ENCODE results near the gene MTHFSD.

MTHFSD gene

DNA sequence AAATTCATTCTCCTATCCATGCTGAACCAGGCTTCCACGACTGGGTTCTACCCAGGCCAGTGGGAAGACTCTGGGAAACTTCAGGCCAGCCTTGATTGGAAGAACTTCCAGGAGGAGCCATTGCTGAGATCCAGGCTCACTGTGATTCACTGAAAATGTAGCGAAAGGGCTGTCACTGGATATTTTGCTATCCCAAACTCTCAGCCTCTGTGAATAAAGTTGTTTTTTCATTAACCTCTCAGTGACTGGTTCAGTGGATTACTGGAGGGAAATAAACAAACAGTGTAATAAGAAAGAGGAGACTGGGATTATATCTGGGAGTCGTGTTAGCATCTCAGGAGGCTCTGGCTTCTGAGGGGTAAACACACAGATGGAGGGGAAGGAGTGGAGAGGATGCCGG, 26.4 kb upstream of the MTHFSD start:
- DNase-seq = no peak

DNA sequence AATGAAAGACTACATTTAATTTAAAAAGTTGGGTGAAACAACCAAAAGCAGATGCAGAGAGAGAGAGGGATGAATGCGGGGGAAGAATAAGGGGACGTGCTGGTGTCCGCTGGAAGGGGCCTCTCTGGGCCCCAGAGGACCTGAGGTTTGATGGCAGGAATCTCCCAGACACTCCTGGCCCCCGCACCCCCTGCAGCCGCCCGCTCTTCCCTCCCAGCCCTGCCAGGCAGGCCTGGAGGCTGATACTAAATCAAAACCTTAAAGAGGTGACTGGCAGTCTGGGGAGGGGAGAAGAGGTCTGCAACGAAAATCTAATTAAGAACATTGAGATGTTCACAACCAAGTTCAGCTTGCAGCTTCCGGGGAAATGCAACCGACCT, 25.7 kb upstream of the MTHFSD start:
- no peak for DNase-seq

DNA sequence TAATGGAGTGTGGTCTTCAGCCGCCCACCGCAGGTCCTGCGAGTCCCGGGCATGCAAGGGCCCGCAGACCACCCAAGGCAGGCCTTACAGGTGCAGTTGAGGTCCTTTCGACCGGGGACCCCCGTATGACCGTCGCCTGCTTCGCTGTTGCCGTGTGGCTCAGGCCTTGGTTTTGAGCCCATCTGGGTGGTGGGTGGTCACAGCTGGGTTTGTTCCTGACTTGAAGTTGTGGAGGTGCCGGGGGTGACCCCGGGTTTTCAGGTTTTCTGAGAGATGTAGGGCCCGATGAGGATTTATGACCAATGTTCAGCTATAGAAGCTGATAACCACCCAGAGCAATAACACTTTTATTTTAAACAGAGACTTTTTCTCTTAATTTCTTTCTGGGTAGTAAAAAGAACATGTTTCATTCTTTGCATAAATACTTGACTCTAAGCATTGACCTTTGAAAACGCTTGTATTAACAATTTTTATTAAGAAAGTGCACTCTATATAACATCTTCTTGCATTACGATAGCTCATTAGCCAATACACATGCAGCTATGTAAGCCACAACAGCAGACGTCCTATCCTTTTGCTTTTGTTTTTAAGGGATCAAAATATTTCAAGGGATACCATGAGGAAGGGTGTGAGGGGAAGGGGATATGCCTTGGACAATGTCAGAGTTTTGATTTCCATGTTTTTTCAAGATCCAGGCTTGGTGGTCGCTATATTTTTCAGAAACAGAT, 25.2 kb upstream of the MTHFSD start:
- no peak for DNase-seq

DNA sequence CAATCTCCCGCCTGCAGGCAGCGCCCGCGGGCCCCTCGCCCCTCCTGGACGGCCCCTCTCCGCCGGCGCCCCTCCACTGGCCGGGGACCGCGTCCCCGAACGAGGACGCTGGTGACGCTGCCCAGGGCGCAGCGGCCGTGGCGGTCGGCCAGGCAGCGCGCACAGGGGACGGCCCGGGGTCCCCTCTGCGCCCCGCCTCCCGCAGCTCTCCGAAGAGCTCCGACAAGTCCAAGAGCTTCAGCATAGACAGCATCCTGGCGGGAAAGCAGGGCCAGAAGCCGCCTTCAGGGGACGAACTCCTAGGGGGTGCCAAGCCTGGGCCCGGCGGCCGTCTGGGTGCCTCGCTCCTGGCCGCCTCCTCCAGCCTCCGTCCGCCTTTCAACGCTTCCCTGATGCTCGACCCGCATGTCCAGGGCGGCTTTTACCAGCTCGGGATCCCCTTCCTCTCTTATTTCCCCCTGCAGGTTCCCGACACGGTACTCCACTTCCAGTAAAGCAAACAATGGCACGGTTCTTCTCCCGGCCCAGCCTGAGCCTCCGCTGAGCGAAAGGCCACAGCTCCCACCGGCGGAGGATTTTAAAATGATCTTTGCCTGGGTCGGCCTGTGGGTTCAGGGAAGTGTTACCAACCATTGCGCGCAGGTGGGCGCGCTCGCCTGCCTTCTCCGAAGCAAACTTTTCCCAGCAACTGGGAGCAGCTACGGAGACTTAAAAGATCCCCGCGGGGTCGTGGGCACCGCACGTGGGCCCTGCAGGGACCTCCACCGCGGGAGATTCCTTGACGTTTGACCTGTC, 24.4 kb upstream of the MTHFSD start:
- no peak for DNase-seq

DNA sequence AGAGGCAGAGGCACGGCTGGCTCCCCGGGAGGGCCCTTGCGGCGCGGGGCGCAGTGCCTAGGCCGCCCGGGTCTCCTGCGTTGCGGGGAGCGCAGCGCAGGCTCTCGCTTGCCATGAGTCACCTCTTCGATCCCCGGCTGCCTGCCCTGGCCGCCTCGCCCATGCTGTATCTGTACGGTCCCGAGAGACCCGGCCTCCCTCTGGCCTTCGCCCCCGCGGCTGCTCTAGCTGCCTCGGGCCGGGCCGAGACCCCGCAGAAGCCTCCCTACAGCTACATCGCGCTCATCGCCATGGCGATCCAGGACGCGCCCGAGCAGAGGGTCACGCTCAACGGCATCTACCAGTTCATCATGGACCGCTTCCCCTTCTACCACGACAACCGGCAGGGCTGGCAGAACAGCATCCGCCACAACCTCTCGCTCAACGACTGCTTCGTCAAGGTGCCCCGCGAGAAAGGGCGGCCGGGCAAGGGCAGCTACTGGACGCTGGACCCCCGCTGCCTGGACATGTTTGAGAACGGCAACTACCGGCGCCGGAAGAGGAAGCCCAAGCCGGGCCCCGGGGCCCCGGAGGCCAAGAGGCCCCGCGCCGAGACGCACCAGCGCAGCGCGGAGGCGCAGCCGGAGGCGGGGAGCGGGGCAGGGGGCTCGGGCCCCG, 23.7 kb upstream of the MTHFSD start:
- DNase-seq = no peak

DNA sequence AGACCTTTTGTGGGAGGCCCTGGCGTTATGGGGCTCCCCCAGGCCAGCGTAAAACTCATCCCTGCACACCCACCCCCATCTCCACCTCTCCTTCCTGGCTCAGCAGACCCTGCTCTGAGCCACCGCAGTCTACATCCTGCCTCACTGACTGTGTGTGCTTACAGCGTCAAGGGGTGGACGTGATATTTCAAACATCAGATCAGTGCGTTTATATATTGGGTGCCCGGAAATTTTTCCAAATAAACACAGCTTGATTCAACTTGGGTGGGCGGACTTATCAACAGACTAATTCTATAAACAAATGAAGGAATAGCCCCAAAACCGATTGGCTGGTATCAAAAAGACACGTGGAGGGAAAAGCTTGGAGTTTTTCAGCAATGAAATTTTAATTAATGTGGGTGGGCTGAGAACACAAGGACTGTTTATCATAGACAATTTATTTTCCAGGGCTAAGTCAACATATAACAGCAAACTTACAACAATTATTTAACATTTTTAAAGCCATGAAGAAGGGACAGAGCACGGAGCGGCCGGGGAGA, 23.1 kb upstream of the MTHFSD start, which contains the start of gene FOXL1:
Gene FOXL1, plus strand, starts transcription at position 489 of the 539 bp plus-strand sequence. CDS start 175 bp downstream, outside the sequence.
- no peak for DNase-seq

DNA sequence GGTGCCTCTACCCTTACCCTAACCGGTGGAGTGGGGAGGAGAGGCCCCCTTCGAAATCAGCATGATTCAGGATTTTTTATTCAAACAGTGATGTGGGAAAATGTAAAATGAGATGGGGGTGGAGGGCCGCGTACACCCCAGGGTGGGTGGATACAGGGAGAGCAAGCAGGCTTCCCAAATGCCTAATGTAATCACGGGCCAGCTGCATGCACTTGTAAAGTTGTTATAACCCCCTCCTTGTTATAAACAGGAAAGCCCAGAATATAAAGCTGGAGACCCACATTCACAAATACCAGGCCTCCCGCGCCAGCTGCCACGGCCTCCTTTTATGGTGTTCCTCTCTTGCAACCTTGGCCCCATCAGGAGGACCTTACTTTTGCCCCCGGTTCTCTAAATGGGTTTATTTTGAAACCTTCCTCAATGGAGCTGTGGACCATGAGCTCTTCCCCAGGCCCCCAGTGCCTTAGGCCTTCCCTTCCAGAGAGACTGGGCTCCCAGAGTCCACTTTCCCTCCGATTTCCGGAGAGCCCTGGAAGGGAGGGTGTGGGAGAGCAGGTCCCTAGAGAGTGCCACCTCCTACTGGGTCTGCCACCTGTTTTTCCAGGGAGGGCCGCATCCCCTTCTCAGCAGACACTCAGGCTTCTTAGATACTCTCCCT, 22.4 kb upstream of the MTHFSD start:
- no peak for DNase-seq

DNA sequence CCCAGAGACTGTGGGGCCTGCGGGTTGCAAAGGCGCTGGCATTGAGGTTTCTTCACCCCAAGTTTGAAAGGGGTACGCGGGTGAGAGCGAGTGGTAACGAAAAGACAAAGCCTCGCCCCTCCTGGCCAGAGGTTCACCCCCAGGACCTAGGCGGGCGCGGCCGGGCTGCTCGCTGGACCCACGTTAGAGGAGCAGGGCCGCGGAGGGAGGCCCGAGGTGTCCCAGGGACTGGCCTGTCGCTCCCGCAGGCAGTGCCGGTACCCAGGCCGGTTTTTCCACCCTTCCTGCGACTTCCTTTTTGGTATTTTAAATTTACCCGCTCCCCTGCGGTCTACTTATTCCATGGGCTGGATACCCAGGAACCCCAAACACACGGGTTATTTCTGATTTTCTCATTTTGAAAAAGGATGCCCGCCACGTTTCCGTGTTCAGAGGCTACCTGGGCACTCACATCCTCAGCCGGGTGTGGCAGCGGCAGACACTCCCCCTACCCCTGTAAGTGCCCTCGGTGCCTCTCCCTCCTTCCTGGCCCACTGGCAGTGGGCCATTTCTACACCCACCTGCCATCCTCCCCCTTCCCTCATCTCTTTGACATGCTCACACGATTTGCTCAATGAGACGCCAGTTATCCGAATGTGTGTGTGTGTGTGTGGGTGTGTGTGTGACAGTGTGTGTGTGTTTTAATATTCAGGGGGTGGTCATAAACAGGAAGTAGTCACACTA, 21.7 kb upstream of the MTHFSD start:
- no peak for DNase-seq

DNA sequence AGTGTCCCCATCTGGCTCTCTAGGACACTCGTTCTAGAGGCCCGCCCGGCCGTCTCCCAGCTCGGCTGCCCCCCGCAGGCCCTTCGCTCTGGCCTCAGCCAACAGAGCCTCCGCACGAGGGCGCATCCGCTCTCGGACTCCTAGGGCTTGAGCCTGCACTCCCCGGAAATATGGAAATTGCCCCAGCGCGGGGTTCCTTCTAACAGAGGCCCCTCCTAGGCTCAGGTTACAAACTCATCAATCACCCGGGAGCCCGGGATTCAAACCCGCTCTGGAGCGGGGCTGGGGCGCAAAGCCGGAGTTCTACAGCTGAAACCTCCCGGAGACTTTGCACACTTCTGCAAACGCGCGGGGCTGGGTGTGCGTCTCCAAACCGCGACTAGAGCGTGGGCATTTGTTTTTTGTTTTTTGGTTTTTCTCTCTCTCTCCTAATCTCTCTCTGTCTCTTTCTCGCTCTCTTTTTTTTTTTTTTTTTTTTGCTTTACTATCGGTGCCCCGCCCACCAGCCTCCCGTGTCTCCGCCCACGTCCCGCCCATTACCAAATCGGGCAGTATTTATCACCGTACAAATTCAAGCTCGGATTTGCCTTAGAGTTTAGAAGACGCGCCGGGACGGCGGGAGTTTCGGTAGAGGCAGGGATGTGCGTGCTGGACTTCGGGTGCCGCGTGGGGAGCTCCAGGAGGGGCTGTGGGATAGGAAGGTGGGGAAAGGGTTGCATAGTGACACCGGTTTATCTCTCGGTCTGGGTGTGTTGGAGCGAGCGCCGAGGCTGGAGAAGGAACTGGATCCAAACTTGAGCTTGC, 20.9 kb upstream of the MTHFSD start:
- DNase-seq = no peak

DNA sequence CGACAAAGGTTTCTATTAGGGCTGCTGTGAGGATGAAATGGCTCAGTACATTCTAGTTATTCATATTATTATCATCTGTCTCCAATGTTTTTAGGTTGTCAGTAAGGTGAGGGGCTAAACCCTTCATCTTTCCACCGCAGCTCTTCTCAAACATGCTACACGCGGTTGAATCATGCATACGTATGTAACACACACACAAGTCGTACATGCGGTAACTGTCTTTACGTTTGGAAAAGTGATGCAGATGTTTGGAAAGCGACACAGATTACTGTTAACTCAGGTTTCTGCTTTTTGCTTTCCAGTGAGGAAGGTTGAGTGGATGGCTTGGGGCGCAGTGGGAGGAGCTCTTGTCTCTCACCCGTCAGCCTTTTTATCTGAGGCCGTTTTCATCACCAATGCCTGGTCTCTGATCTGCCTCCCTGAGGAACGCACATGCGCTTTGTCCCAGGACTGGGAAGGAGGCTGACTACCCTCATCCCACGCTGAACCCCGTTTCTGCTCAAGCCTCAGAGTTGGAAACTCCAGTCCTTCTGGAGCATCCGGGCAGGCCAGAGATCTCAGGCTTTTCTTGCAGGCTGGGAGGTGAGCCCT, 20.2 kb upstream of the MTHFSD start:
- DNase-seq = no peak

DNA sequence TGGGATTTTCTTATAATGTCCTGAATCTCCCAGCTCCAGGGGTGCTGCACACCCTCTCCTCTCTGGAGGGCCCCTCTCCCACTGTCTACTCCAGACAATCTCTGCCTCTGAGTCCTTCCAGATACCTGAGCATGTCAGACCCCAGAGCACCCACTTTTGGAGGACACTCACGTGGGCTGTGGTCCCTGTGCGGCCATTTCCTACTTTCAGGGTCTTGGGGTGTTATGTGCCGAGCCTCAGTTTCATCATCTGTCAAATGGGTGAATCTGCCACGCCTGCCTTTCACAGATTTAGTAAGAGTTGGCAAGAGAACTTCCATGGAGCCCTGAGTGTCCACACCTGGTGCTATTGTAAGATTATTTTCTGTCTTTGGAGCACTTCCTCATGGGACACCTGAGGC, 19.6 kb upstream of the MTHFSD start:
- no peak for DNase-seq

DNA sequence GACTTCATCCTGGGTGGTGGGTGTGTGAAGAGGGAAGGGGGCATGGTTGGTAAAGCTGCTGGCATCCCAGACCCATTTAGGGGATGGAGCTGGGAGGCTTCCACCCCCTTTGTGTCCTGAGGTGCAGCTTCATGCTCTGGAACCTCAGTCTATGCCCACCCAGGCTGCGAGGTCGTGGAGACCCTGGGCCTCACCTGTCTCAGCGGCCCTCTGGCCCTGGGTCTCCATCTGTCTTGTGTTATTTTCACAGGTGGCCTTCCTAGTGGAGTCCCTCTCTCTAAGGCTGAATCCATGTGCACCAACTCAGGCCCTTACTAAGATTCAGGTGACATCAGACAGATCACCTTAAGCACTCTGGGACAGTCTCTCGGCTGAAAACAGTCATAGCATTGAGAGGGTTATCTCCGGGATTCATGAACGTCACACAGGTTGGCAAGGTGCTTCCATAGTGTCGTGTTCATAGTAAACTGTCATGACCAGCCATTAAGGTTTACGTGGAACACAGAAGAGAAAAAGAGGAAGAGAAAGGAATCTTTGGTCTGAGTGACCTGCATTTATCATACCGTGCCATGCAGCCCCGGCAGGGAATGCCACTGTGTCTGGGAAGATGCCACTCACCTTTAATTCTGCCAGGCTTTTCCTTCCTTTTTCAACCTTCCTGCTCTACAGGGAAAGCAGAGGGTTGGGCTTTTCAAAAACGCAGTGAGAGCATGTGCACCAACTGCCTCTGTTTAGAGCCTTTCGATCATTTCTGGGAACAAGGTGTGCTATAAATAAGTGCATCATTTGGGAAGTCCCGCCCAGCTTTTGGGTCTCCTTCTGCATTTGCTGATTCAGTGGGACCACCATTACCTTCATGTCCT, 18.8 kb upstream of the MTHFSD start:
- no peak for DNase-seq

DNA sequence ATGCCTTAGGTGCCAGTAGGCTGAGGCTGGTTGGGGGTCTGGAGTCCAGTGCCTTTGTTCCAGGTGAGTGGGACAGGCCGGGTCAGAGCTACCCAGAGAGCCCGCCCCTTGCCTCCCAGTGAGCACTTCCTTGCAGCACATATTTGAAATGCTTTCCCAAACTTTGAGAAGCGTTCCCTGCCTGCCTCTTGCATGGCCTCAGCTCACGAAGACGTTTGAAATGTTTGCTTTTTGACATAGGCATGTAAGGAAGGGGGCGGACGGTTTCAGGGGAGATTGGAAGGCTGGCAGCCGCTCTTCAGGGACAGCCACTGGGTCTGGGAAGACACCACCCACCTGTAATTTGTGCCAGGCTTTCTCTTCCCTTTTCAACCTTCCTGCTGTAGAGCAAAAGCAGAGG, 18.2 kb upstream of the MTHFSD start:
- DNase-seq = no peak

DNA sequence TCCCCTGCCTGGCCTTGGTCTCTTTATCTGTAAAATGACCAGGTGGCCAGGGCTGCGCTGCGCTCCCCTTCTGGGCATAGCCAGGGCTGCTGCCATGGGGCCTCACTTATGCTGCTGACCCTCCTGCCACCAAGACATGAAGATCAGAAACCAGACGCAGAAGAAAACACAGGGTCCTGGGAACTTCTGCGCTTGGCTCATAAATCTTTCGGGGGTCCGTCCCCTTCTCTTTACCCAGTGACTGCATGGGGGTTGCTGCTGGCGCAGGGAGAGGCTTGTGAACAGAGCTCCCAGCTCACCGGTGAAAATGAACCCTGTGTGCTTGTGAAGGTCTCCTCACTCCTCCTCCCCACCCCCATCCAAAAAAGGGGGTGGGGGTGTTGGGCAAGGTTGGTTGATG, 17.6 kb upstream of the MTHFSD start:
- DNase-seq = no peak

DNA sequence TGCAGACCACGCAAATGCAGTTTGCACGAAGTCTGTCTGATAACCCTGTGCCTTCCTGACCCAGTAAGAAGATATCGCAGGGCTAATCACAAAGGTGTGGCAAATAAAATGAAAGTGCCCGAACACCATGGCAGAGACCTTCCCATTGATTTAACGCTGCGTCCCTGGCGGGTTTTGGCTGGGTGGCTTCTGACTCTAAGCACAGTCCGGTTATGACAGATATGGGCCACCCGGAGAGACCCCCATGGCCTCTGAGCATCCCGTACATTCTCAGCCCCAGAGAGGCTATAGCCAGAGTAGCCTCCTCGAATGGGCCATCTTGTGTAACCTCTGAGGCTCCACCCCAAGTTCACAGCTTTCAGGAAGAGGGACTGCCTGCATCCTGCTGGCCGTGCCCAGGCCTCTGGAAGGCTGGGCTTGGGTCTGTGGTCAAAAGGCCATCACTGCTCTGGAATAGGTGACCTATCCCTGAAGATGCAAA, 17.0 kb upstream of the MTHFSD start:
- no peak for DNase-seq

DNA sequence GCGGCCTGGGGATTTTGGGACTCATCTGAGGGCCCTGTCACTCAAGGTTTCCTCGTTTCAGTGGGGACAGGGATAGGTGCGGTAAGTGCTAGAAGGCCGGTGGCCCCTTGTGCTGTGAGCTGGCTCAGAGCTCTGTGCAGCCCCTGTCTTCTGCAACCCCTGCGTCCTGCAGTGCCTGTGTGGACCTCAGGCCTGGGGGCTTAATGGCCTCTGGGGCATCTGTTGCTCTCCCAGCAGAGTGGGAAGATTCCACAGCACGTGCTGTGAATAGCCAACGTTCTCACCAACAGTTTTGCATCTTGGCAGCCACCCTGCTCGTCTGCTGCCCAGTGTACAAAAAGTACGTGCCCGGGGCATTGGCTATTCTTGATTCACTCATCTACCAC, 16.5 kb upstream of the MTHFSD start:
- no peak for DNase-seq

DNA sequence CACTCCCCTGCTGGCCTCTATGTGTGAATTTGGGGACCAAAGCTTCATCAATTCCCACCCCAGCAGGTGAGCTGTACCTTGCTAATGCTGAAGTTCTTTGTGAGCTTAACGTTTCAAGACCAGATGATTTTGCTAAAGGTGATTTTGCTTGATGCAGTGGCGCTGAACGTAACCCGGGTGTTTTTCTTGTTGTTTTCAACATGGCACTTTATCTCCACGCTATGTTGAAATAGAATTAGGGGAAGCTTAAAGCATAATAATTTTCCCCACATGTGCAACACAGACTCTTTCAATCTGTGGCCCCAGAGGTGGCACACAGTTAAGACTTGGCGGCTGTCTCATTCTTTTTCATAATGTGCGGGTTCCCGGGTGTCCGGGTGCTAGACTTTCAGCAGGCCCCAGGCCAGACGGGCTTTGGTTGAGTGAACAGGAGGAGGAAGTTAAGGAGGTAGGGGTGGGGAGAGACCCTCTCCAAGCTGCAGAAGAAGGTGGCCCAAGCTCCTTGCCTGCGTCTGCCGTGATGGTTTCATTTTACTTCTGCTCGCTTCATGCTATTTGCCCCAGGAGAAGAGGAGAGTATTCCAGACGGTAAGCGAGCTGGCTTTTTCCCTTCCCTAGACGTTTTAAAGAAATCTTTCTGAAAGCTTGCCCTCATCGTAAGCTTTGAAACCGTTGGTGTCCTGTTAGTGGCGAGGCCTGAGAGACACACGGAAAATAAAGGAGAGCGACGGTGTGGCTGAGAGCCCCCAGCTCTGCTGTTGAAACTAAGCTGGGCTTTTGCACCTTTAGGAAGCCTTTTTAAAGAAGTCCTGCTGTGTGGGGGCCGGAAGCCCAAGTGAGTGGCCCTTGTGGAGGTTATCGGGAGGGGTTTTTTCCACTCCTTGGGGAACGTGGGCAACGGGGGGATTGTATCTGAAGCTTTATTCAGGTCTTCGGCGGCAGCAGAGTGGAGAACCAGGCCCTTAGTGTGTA, 15.8 kb upstream of the MTHFSD start:
- no peak for DNase-seq

DNA sequence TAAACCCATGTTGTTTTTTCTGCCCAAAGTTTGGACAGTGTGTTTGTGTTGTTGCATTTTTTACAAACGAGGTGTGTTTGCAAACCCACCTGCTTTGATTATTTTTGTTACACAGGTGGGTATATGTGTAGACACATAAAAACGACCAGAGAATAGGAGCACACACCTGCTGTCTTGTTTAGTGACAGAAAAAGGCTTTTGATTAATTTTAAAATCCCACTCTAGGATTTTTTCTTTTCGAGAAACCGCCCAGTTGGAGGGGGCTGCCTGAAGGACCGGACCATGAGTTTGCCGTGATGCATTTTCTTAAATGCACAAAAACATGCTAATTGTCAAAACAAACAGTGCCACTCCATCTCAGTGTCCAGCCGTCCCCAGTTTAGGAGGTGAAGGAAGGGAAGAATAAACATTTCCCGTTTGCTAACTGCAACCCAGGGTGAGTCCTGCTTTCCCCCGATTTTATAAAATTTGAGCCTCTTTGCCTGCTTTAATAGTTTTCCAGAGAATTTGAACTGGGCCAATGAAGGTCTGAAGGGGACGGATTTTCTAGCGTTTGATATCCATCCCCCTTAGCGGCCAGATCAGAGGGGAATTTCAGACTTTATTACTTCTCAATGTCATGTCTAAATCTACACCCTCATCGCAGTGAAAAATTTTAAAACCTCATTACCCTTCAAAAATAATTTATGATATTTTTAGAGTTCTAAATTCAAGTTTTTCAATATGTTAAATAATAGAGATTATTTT, 14.8 kb upstream of the MTHFSD start:
- no peak for DNase-seq

All from activated CD4-positive, alpha-beta T cell treated with anti-CD3 and anti-CD28 coated beads for 1 hour (primary cell).